SIG-M5 treated with dmso at 0.1 percent for 504 hours (cell line): Measurements from ENCODE around the gene KCNK17.

Source experiments
- DNase-seq: peaks from one replicate; lab custom pipeline; 2025; ENCODE audit not compliant: unreplicated experiment; lab: John Stamatoyannopoulos, UW

Gene KCNK17

GRCh38 chr6:39269961-39270360 is 44.3 kb downstream of the KCNK17 start:
- peak; percentile 40 for DNase-seq

DNA sequence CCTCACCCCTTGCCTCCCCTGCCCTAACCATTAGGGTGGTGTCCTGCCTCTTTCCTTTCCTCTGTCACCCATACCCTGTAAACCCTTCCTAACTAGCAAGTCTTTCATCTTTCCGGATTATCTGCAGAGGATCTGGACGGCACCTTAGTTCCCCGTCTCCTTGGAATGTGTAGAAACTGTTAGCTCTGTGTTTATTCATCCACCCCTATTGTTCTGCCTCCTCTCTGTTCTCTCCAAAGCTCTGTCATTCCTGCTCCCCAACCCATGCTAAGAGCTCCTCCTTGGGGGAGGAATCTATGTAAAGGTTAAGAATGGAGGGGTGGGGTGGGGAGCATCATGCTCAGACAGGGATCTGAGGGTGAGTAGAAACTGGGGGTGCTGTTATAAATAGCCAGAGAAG is 45.5 kb downstream of the KCNK17 start:
- DNase-seq = no peak

DNA sequence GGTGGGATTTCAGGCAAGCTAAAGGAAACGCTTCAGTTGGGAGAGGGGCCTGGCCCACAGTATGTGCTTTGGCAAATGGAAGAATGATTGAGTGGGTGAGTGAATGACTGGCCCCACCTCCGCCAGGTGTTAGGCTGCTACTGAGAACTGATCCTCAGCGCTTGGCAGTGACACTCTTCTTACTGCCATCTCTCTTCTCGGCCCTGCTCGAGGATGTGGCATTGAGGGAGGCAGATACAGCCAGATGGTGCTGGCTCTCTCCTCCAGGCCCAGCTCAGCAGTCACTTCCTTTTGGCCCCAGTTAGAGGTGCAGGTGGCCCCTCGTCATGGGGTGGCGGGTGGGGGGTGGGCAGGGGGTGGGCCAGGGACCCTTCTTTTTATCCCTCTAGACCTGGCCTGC is 46.0 kb downstream of the KCNK17 start:
- DNase-seq = no peak

- DNase-seq = no peak
Observed at GRCh38 chr6:39266782-39267355, 47.4 kb downstream of the KCNK17 start.

DNA sequence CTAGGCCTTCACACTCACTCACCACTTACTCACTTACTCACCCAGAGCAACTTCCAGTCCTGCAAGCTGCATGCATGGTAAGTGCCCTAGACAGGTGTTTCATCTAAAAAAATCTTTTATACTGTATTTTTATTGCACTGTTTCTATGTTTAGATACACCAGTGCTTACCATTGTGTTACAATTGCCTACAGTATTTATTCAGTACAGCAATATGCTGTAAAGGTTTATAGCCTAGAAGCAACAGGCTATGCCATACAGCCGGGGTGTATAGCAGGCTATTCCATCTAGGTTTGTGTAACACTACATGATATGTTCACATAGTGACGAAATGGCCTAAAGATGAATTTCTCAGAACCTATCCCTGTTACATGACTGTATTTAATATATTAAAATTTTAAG is 47.8 kb downstream of the KCNK17 start:
- no peak for DNase-seq

- DNase-seq = peak; percentile 61
Observed at GRCh38 chr6:39263303-39264037, 50.7 kb downstream of the KCNK17 start.

DNA sequence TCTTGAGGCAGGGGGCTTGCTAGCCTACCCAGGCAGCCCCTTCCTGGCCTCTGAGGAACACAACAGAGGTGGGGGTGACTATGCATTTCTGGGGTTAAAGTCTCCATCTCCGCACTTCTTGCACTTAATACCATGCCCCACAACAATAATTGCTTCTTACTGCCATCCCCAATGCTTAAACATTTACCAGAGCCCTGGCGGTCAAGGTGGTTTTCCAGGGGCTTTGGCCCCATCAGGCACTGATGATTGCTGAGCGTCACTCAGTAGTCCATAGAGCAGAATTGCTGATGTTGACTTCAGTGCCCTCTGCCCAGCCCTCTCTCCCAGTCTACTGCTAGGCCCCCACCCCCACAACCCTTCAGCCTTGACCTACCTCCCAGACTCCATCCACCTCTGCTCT is 52.5 kb downstream of the KCNK17 start:
- no peak for DNase-seq

DNA sequence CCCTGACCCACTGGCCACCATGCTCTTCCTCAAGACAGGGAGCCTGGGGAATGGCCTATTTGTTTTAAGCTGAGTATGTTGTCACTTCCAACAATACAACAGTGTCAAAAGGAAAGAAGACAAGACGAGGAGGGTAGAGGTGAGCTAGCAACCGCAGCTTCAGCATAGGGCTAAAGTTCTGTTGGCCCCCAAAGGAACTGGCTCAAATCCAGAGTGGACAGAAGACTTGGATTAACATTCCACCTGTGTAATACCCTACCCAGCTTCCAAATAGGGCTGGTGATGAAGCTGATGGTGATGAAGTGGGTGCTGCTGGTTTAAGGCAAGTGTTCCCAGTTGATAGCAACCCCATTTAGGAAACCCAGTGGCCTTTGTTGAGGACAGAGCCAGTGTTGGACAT is 53.3 kb downstream of the KCNK17 start:
- no peak for DNase-seq

GRCh38 chr6:39260456-39260855 is 53.8 kb downstream of the KCNK17 start:
- no peak for DNase-seq

DNA sequence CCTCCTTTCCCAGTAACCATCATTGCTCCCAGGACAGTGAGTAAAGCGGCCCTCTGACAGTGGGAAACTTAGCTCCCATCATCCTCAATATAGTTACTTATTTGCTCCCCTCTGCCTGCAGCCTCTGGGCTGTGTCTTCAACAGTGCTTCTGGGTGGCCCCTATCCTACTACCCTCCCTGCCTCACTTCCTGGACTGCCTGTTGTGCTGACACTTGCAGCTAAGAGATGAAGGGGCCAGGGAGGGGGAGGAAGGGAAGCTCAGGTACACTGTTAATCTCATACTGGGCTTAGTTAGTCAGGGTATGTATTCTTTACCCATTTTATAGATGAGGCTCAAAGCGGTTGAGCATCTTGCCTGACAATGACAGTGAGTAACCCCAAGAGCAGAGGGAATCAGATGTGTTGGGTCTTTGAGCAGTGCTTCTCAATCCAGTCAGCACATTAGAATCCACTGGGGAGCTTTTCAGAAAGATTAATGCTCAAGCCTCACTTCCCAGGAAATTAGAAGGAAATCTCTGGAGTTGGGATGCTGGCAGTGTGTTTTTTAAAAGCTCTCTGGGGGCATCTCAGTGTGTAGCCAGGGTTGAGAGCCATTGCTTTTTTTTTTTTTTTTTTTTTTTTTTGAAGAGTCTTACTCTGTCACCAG is 57.8 kb downstream of the KCNK17 start:
- DNase-seq = no peak

GRCh38 chr6:39254999-39255535 is 59.2 kb downstream of the KCNK17 start:
- no peak for DNase-seq

- no peak for DNase-seq
Observed at GRCh38 chr6:39251406-39251805, 62.8 kb downstream of the KCNK17 start.

- DNase-seq = no peak
Observed at GRCh38 chr6:39250507-39250906, 63.7 kb downstream of the KCNK17 start.

- no peak for DNase-seq
Observed at GRCh38 chr6:39249278-39249677, 64.9 kb downstream of the KCNK17 start.
